ENCODE data around the gene SOX6. TPM values are rescaled to one million over a fixed set of nuclear protein-coding genes. Genes with fewer than 3 reads are reported as not detected.

Gene SOX6
- total and polyA plus RNA-seq, 2 donors (not counting 1 experiment from before 2014, with no cell fraction given) = 3.0 to 5.1 TPM

DNA sequence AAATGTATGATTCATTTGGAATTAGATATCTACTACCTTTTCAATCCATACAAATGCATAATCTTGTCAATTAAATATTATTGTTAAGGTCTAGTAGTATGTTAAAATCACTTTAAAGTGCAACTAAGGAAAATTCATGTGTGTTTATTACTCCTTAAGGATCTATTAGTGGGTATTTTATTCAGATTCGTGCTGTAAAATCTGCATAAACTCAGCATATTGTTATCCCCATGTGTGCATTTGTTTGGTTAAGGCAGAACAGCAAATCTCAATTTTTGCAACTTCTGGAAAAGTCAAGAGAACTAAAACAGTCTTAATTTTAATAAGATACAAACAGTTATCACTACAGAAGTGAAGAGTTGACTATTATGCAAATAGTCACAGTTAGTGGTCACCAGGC is 234.5 kb downstream of the SOX6 start:
- no peaks in the 10 kb centered on the region for H3K36me3 ChIP-seq (ENCODE audit: control insufficient read depth, insufficient read depth, low read length)
- no peaks in the 10 kb centered on the region for H3K79me2 ChIP-seq (ENCODE audit: control insufficient read depth, insufficient read depth, low read length)
- H4K20me1 ChIP-seq (ENCODE audit: control insufficient read depth, extremely low read depth, insufficient read depth, low read length) = no peaks in the 10 kb centered on the region
- no peaks in the 10 kb centered on the region for H3K9me3 ChIP-seq (ENCODE audit: control insufficient read depth, insufficient read depth, low read depth, low read length)
- no peak overlapping the region for H3K4me2 ChIP-seq (ENCODE audit: extremely low read depth, insufficient read depth, low read length)
- H3K9ac ChIP-seq (ENCODE audit: insufficient read depth, low read length) = no peak overlapping the region
- H3K4me3 ChIP-seq (replicated peaks in 1 of 4; ENCODE audit: control extremely low read depth in 1 of 4, insufficient read depth in 1 of 4, low read depth in 3 of 4, low read length in 4 of 4) = no peak overlapping the region
- no peak for TF ChIP-seq EZH2 (IDR thresholded peaks at IDR 0.05; ENCODE audit: low read length, missing control alignments)
- TF ChIP-seq, protein P1, sequence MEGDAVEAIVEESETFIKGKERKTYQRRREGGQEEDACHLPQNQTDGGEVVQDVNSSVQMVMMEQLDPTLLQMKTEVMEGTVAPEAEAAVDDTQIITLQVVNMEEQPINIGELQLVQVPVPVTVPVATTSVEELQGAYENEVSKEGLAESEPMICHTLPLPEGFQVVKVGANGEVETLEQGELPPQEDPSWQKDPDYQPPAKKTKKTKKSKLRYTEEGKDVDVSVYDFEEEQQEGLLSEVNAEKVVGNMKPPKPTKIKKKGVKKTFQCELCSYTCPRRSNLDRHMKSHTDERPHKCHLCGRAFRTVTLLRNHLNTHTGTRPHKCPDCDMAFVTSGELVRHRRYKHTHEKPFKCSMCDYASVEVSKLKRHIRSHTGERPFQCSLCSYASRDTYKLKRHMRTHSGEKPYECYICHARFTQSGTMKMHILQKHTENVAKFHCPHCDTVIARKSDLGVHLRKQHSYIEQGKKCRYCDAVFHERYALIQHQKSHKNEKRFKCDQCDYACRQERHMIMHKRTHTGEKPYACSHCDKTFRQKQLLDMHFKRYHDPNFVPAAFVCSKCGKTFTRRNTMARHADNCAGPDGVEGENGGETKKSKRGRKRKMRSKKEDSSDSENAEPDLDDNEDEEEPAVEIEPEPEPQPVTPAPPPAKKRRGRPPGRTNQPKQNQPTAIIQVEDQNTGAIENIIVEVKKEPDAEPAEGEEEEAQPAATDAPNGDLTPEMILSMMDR (conservative IDR thresholded peaks at IDR 0.05 in 1 of 2, IDR thresholded peaks at IDR 0.05 in 1 of 2; ENCODE audit: low read depth in 1 of 2, low read length in 2 of 2) = no peak
- no peak overlapping the region for H2AFZ ChIP-seq (ENCODE audit: low read length)
- H3K27me3 ChIP-seq (ENCODE audit: control insufficient read depth, insufficient read depth, low read length) = no peaks in the 10 kb centered on the region
- DNase-seq (ENCODE audit: low read depth in 2 of 2) = no peak
- no peaks in the 10 kb centered on the region for H3K4me1 ChIP-seq (ENCODE audit: control insufficient read depth, extremely low read depth, insufficient read depth, low read length)
- H3K27ac ChIP-seq (ENCODE audit: insufficient read depth, low read length) = no peak overlapping the region

DNA sequence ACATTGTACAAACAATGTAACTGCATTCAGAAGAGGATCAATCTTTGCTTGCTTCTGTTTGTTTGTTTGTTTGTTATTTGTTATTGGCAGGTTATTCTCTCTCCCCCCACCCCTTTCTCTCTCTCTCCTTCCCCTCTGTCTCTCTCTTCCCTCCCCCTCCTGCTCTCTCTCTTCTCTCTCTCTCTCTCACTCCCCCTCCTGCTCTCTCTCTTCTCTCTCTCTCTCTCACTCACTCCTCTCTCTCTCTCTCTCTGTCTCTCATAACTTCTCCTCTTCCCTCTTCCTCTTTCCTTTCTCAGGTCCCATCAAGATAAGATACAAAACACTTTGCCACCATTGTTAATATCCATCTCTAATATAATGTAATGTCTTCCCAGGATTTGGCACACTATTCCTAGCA is 236.3 kb downstream of the SOX6 start:
- Histone ChIP-seq H3K27ac (ENCODE audit: insufficient read depth, low read length) (no peak overlapping the region), H2AFZ (ENCODE audit: low read length) (no peak overlapping the region), H3K36me3 (ENCODE audit: control insufficient read depth, insufficient read depth, low read length) (no peaks in the 10 kb centered on the region), H3K9ac (ENCODE audit: insufficient read depth, low read length) (no peak overlapping the region), H3K4me3 (replicated peaks in 1 of 4; ENCODE audit: control extremely low read depth in 1 of 4, insufficient read depth in 1 of 4, low read depth in 3 of 4, low read length in 4 of 4) (no peak overlapping the region), H3K4me1 (ENCODE audit: control insufficient read depth, extremely low read depth, insufficient read depth, low read length) (no peaks in the 10 kb centered on the region), H3K4me2 (ENCODE audit: extremely low read depth, insufficient read depth, low read length) (no peak overlapping the region), H3K79me2 (ENCODE audit: control insufficient read depth, insufficient read depth, low read length) (no peaks in the 10 kb centered on the region), H3K27me3 (ENCODE audit: control insufficient read depth, insufficient read depth, low read length) (no peaks in the 10 kb centered on the region), H3K9me3 (ENCODE audit: control insufficient read depth, insufficient read depth, low read depth, low read length) (no peaks in the 10 kb centered on the region), H4K20me1 (ENCODE audit: control insufficient read depth, extremely low read depth, insufficient read depth, low read length) (no peaks in the 10 kb centered on the region)
- no peak for DNase-seq (ENCODE audit: low read depth in 2 of 2)
- TF ChIP-seq EZH2 (IDR thresholded peaks at IDR 0.05; ENCODE audit: low read length, missing control alignments) = no peak
- TF ChIP-seq, protein P1 (conservative IDR thresholded peaks at IDR 0.05 in 1 of 2, IDR thresholded peaks at IDR 0.05 in 1 of 2; ENCODE audit: low read depth in 1 of 2, low read length in 2 of 2) = no peak

DNA sequence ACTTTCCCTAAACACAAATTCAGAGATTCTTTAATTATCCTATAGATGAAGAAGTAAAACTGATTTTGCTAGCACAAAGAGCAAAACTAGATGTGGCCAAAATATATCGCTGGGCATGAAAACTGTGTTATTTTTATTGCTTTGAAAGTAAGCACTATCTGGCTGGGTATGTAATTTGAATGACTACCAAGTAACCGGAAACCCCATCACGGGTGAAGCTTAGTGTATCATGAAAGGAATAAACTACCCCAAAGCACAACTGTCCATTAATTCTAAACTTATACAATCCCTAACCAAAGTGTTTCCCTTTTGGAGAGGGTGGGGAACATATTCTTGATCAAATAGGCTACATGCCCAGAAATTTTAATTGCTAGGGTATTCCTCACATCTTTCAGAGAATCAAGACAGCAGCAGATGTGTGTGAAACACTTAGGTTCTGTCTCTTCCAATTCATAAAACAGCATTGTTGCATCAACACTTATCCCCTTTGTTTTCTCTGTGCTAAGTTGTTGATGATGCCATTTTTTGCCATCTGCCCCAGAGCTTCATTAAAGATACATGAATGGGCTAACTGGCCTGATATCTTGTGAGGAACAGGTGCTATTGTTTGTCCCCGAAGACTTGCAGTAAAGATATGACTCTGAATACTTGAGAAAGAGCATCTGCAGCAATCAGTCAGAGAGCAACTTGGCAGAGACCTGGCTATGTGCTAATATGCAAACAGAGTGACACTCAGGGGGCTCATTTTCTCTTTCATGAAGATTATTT is 238.2 kb downstream of the SOX6 start:
- TF ChIP-seq, protein P1 (conservative IDR thresholded peaks at IDR 0.05 in 1 of 2, IDR thresholded peaks at IDR 0.05 in 1 of 2; ENCODE audit: low read depth in 1 of 2, low read length in 2 of 2) = no peak
- TF ChIP-seq EZH2 (IDR thresholded peaks at IDR 0.05; ENCODE audit: low read length, missing control alignments) = no peak
- H3K27me3 ChIP-seq (ENCODE audit: control insufficient read depth, insufficient read depth, low read length) = no peaks in the 10 kb centered on the region
- no peak for DNase-seq (ENCODE audit: low read depth in 2 of 2)

More for the DNA sequence above, 238.2 kb downstream of the SOX6 start:
- Histone ChIP-seq H3K4me2 (ENCODE audit: extremely low read depth, insufficient read depth, low read length) (no peak overlapping the region), H2AFZ (ENCODE audit: low read length) (no peak overlapping the region), H3K4me3 (replicated peaks in 1 of 4; ENCODE audit: control extremely low read depth in 1 of 4, insufficient read depth in 1 of 4, low read depth in 3 of 4, low read length in 4 of 4) (no peak overlapping the region), H4K20me1 (ENCODE audit: control insufficient read depth, extremely low read depth, insufficient read depth, low read length) (no peaks in the 10 kb centered on the region), H3K36me3 (ENCODE audit: control insufficient read depth, insufficient read depth, low read length) (no peaks in the 10 kb centered on the region), H3K79me2 (ENCODE audit: control insufficient read depth, insufficient read depth, low read length) (no peaks in the 10 kb centered on the region), H3K4me1 (ENCODE audit: control insufficient read depth, extremely low read depth, insufficient read depth, low read length) (no peaks in the 10 kb centered on the region), H3K9me3 (ENCODE audit: control insufficient read depth, insufficient read depth, low read depth, low read length) (no peaks in the 10 kb centered on the region), H3K9ac (ENCODE audit: insufficient read depth, low read length) (no peak overlapping the region), H3K27ac (ENCODE audit: insufficient read depth, low read length) (no peak overlapping the region)

Measured in fibroblast of lung (primary cell).